PFSK-1 (cell line): ENCODE results near the gene BLTP3B.

ENCODE experiments used
- FOXP2 ChIP-seq: optimal IDR thresholded peaks from 2 replicates; pipeline ENCODE3; 2011; ENCODE audit warnings: borderline replicate concordance, control low read depth, inconsistent platforms; ENCODE audit not compliant: insufficient read depth; ENCODE audit errors: extremely low read length, extremely low read depth
- POLR2AphosphoS5 ChIP-seq: IDR thresholded peaks from 2 replicates; pipeline ENCODE4 v1.6.1; 2012; ENCODE audit warnings: low read depth, mild to moderate bottlenecking, control low read depth, low read length, moderate library complexity
- SIN3A ChIP-seq: IDR thresholded peaks from 2 replicates; pipeline ENCODE4 v1.6.1; 2012; ENCODE audit warnings: mild to moderate bottlenecking, low read length, moderate library complexity, borderline replicate concordance; ENCODE audit not compliant: insufficient read depth
- TAF1 ChIP-seq: IDR thresholded peaks from 2 replicates; pipeline ENCODE4 v1.6.1; 2012; ENCODE audit warnings: low read length, control low read depth, borderline replicate concordance; ENCODE audit not compliant: insufficient read depth
- TF ChIP-seq, protein P1 (sequence below), 2 experiments: IDR thresholded peaks; 2 replicates each; pipeline versions ENCODE4 v1.6.1 to v1.8.0; 2011 to 2012; ENCODE audit warnings: low read depth in 2 of 2, low read length in 2 of 2, control low read depth in 1 of 2, inconsistent platforms in 1 of 2, mild to moderate bottlenecking in 1 of 2, moderate library complexity in 1 of 2; ENCODE audit not compliant: insufficient read depth in 1 of 2

The BLTP3B gene

DNA sequence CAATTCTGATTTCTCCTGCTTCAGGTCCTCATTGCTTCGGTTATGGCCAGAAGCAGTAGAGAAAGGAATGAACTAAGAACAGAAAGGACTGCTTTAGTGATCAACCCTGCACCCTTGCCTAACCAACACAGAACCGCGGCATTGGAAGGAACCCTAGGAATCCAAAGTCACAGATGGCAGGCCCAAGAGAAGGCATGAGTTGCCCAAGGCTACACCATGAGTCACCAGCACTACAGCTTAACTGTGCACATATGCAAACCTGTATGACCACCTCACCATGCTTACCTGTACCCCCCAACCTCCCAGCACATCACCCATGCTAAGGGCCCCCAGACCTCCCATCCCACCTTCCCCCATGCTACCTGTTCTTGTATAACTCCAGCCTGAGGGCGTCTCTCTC, 25.9 kb upstream of the BLTP3B start:
- TF ChIP-seq, protein P1, sequence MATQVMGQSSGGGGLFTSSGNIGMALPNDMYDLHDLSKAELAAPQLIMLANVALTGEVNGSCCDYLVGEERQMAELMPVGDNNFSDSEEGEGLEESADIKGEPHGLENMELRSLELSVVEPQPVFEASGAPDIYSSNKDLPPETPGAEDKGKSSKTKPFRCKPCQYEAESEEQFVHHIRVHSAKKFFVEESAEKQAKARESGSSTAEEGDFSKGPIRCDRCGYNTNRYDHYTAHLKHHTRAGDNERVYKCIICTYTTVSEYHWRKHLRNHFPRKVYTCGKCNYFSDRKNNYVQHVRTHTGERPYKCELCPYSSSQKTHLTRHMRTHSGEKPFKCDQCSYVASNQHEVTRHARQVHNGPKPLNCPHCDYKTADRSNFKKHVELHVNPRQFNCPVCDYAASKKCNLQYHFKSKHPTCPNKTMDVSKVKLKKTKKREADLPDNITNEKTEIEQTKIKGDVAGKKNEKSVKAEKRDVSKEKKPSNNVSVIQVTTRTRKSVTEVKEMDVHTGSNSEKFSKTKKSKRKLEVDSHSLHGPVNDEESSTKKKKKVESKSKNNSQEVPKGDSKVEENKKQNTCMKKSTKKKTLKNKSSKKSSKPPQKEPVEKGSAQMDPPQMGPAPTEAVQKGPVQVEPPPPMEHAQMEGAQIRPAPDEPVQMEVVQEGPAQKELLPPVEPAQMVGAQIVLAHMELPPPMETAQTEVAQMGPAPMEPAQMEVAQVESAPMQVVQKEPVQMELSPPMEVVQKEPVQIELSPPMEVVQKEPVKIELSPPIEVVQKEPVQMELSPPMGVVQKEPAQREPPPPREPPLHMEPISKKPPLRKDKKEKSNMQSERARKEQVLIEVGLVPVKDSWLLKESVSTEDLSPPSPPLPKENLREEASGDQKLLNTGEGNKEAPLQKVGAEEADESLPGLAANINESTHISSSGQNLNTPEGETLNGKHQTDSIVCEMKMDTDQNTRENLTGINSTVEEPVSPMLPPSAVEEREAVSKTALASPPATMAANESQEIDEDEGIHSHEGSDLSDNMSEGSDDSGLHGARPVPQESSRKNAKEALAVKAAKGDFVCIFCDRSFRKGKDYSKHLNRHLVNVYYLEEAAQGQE (IDR thresholded peaks at IDR 0.05; ENCODE audit: insufficient read depth in 1 of 2, low read depth in 2 of 2, low read length in 2 of 2): no peak
- TF ChIP-seq FOXP2 (no peak), POLR2AphosphoS5 (no peak), SIN3A (no peak), TAF1 (no peak)

DNA sequence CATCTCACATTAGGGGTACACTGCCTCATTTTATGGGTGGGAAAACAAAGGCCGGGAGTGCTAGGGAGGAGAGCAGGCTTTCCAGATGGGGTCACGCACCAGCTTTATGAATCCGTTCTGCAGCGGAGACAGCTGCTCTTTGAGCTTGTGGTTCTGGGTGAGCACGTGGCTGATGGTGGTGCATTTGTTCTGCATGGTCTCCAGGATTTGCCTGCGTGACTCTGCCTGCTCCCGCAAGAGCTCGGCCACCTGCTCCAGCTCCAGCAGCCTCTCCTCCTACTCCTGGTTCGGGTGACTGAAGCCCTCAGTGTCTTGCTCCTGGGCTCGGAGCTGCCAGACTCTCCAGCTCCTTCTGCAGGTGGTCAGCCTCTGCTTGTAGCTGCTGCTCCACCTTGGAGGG, 23.6 kb upstream of the BLTP3B start:
- no peak for TF ChIP-seq SIN3A
- TF ChIP-seq TAF1: no peak
- TF ChIP-seq FOXP2: no peak
- TF ChIP-seq, protein P1 (IDR thresholded peaks at IDR 0.05; ENCODE audit: insufficient read depth in 1 of 2, low read depth in 2 of 2, low read length in 2 of 2): no peak

DNA sequence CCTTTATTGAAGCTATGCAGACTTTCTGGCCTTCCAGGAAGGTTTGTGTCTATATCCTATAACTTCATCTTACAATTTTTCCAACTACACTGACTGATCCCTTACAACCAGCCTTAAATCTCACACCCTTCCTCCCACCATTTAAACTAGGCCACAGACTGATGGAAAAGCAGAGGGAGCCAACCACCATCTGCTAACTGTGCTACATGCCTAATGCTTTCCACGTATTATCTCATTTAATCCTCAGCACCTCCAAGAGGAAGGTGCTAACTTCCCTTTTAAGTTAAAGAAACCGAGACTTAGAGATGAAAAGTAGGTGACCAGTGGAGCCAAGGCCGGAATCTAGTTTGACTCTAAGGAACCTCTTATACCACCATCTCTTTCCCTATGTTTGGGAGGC, 22.7 kb upstream of the BLTP3B start:
- no peak for TF ChIP-seq TAF1
- no peak for TF ChIP-seq POLR2AphosphoS5
- TF ChIP-seq, protein P1 (IDR thresholded peaks at IDR 0.05; ENCODE audit: insufficient read depth in 1 of 2, low read depth in 2 of 2, low read length in 2 of 2): no peak

DNA sequence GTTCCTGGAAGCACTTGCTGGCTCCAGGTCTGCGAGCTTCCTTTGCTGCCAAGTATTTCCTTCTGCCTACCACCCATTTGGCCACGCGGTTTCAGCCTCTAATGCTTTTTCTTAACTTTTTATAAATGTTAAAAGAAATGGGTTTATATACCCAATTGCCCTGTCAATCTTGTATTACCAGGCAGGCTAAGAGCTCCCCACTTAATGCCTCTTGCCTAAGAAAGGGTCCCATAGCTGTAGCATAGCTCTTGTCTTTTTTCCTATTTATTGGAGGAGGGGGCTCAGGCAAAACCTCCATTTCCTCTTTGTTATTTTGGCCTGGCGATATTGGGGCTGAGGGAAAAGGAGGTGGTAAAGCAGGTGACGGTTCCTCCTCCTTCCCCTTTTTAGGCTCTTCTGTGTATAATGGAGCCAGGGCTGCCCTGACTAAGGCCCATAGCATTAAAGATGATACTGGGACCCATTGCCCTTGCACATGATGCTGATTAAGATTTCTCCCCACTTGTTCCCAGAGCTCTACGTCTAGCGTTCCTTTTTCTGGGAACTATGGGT, 21.6 kb upstream of the BLTP3B start:
- TF ChIP-seq, protein P1 (IDR thresholded peaks at IDR 0.05; ENCODE audit: insufficient read depth in 1 of 2, low read depth in 2 of 2, low read length in 2 of 2): no peak
- peak; percentile 42; the same call in 1 of the 2 replicates for TF ChIP-seq TAF1

GRCh38 chr12:100163416-100164152, 20.9 kb upstream of the BLTP3B start:
- TF ChIP-seq TAF1 (no peak), FOXP2 (peak; percentile 54)
